A549 (cell line): Measurements from ENCODE around the gene CMIP.

ENCODE experiments used
- BCL3 ChIP-seq: fragments of >200 bp; sonication (Bioruptor Twin); formaldehyde crosslinking; IDR thresholded peaks from 3 replicates; pipeline ENCODE4 v1.6.1; 2016
- CTCF ChIP-seq: fragments of >200 bp; sonication (Bioruptor Twin); formaldehyde crosslinking; IDR thresholded peaks from 3 replicates; pipeline ENCODE4 v1.5.1; 2016
- EP300 ChIP-seq, 2 experiments: fragments of >200 bp; sonication (Bioruptor Twin); formaldehyde crosslinking; IDR thresholded peaks; 2 replicates in 1 of 2; 3 replicates in 1 of 2; pipeline ENCODE4 v1.6.1; 2016 to 2017
- ESRRA ChIP-seq: fragments of 150-350 bp; IDR thresholded peaks from 2 replicates; pipeline ENCODE4 v1.6.1; 2014; ENCODE audit warnings: mild to moderate bottlenecking, low read length, borderline replicate concordance
- KDM1A ChIP-seq: fragments of 200-600 bp; sonication (generic); IDR thresholded peaks from 2 replicates; pipeline ENCODE4 v1.6.1; 2016; ENCODE audit warnings: low read depth, mild to moderate bottlenecking
- PHF8 ChIP-seq: fragments of 200-600 bp; sonication (generic); IDR thresholded peaks from 2 replicates; pipeline ENCODE4 v1.6.1; 2016; ENCODE audit warnings: low read depth, mild to moderate bottlenecking, antibody characterized with exemption, moderate library complexity, borderline replicate concordance
- USF2 ChIP-seq: fragments of 450-650 bp; IDR thresholded peaks from 2 replicates; pipeline ENCODE4 v1.6.1; 2014; ENCODE audit warnings: antibody characterized with exemption

- TF ChIP-seq USF2: no peak
- TF ChIP-seq CTCF: no peak
- TF ChIP-seq EP300 (IDR thresholded peaks at IDR 0.05): no peak
- TF ChIP-seq KDM1A: no peak
- TF ChIP-seq BCL3: no peak
- no peak for TF ChIP-seq PHF8
- no peak for TF ChIP-seq ESRRA
Observed at GRCh38 chr16:81744385-81744784, 299.8 kb downstream of the CMIP start.
